HG03103 (cell line): ENCODE data around the gene KIF3B.
"Not testable (repeated sequence)": the region's sequence is repeated elsewhere in the genome, so short reads cannot be mapped to it uniquely, and the experiment has no call there.

ENCODE experiments used
- ATAC-seq: cut with Tn5 transposase; IDR thresholded peaks from one replicate; pipeline ENCODE4 v1.9.1; 2021; ENCODE audit warnings: low read depth; ENCODE audit not compliant: unreplicated experiment

Gene KIF3B

DNA sequence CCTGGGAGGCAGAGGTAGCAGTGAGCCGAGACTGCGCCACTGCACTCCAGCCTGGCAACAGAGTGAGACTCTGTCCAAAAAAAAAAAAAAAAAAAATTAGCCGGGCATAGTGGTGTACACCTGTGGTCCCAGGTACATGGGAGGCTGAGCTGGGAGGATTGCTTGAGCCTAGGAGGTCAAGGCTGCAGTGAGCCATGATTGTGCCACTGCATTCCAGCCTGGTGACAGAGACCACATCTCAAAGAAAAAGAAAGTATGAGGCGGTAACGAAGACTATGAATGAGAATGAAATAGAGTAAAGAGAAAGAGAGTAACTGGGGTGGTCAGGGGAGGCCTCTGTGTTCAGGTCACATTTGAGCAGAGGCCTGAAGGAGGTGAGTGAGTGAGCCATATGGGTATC, 31.2 kb upstream of the KIF3B start:
- ATAC-seq, result not testable (repeated sequence)

GRCh38 chr20:32248043-32248442, 29.4 kb upstream of the KIF3B start:
- no peak for ATAC-seq

DNA sequence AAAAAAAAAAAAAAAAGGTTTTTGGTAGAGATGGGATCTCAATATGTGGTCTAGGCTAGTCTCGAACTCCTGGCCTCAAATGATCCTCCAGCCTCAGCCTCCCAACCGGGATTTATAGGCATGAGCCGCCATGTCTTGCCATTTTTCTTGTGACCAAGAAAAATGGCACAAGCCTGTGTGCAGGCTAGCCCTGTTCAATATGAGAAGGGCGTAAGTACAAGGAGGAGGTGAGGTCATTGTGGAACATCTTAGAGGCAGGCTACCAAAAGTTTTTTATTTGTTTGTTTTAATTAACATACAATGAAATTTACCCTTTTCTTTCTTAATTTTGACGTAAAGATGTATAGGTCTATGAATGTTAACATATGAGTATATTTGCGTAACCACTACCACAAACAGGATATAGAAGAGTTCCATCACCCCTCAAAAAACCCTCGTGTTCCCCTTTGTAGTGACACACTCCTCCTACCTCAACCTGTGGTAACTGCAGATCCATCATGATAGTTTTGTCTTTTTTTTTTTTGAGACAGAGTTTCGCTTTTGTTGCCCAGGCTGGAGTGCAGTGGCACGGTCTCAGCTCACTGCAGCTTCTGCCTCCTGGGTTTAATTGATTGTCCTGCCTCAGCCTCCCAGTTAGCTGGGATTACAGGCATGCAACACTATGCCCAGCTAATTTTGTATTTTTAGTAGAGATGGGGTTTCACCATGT, 28.3 kb upstream of the KIF3B start:
- ATAC-seq, result no peak

- ATAC-seq, result no peak
Observed at GRCh38 chr20:32251470-32251869, 26.0 kb upstream of the KIF3B start.

DNA sequence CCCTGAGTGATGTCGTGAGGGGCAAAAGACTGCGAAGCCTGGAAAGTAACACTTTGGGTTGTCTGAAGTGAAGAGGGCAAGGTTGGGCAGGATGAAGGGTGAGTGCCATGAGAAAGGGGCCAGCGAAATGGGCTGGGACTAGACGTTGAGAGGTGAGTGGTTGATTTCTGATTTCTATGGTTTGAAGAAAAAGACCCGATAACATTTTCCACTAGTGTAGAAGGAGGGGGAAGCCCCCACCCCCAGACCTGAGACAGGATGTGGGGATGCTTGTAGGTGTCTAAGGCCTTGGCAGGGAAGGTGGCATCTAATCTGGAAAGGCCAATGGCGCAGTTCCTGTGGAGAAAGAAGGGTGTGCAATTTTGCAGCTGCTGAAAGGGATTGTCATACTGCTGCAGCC, 25.3 kb upstream of the KIF3B start:
- ATAC-seq, result no peak

DNA sequence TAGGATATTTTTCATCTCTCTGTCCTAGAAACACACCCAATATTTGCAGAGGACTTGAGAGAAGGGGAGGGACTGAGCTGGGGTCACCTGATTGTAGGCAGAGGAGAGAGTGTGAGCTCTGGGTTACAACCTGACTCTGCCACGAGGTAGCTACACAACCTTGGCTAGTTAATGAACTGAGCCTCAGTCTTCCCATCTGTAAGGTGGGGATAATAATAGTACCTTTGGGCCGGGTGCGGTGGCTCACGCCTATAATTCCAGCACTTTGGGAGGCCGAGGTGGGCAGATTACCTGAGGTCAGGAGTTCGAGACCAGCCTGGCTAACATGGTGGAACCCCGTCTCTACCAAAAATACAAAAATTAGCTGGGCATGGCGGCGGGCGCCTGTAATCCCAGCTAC, 16.5 kb upstream of the KIF3B start:
- ATAC-seq, result not testable (repeated sequence)

GRCh38 chr20:32261644-32262043, 15.8 kb upstream of the KIF3B start:
- no peak for ATAC-seq

GRCh38 chr20:32263398-32263954, 14.0 kb upstream of the KIF3B start:
- ATAC-seq, result no peak

- ATAC-seq, result no peak
Observed at GRCh38 chr20:32271620-32272019, 5.8 kb upstream of the KIF3B start.

GRCh38 chr20:32274359-32274758, 3.1 kb upstream of the KIF3B start:
- ATAC-seq, result no peak

DNA sequence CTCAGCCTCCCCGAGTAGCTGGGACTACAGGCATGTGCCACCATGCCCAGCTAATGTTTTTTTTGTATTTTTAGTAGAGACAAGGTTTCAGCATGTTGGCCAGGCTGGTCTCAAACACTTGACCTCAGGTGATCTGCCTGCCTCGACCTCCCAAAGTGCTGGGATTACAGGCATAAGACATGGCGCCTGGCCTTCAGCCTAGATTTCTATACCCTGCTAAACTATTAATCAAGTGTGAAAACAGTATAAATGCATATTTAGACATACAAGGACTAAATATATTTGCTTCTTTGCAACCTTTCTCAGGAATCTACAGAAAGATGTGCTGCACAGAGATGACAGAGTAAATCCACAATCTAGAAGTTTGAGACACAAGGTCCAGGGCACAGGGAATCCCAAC, 2.3 kb upstream of the KIF3B start:
- ATAC-seq, result not testable (repeated sequence)

GRCh38 chr20:32278199-32278643, 770 bp downstream of the KIF3B start:
- ATAC-seq, result peak; percentile 56

DNA sequence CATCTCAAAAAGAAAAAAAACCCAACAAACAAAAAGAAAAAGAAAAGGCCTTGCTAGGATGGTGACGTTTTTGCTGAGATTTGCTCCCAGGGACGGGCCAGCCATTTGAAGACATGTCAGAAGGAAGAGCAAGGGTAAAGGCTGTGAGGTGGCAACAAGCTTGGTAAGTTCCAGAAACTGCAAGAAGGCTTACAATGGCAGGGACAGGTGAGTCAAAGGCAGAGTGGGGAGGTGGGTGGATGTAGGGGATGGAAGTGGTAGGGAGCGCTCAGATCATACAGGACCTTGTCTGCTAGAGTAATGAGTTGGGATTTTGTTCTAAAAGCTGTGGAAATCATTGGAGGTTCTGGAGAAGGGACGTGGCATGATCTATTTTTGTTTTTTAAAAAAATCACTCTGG, 4.3 kb downstream of the KIF3B start:
- ATAC-seq, result no peak

DNA sequence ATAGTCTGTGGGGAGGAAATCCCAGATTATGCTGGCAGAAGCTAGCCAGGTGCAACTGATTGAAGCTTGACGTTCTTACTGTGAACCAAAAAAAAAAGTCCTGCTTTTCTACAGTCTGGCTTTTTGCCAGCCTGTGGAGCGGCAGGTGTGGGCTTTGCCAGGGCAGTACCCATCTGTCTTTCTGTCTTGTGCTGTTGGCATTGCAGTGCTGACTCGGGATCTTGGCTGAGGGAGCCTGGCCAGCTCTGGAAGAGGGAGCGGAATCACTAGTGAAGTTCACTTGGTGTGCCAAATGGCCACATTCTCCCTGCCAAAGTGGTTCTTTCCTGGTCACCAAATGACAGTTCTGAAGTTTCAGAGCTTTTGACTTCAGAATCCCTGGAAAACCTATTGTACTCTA, 5.0 kb downstream of the KIF3B start:
- no peak for ATAC-seq

GRCh38 chr20:32285082-32285620, 7.7 kb downstream of the KIF3B start:
- no peak for ATAC-seq

DNA sequence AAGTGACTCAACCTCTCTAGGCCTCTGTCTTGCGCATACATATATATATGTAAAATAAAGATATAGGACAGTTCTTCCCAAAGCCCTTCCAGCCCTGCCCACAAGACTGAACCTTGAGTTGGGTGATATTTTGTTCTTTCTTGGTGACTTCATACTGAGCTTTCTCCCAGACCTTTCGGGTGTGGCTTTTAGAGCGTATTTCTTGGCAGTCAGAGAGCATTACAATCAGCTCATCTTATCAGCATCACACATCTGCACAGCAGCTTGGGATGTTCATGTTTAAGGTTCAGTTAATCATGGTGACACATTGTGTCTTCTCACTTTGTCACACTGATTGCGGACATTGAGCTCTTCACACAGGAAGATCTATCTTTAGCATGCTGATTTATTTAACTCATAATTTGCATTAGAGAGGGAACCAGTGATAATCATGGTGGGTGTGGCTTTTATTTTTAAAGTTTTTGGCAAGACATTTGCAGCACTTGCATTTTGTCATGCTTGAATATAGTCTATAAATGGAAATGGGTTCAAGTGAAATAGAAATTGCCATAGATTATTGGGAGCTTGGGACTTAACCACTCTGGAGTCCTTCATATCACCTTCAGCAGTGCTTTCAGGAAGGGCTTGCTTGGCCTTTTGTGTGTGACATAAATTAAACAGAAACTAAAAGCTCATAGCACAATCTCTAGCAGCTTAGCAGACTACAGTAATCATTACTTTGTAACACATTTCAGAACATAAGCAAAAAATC, 8.3 kb downstream of the KIF3B start:
- peak; percentile 66 for ATAC-seq

DNA sequence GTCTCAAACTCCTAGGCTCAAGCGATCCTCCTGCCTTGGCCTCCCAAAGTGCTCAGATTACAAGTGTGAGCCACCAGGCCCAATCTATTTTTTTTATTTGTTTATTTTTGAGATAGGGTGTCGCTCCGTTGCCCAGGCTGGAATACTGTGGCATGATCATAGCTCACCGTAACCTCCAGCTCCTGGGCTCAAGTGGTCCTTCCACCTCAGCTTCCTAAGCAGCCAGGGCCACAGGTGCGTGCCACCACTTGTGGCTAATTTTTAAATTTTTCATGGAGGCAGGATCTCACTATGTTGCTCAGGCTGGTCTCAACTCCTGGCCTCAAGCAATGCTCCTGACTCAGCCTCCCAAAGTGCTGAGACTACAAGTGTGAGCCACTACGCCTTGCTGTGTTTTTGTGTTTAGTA, 9.8 kb downstream of the KIF3B start:
- no peak for ATAC-seq

- ATAC-seq, result no peak
Observed at GRCh38 chr20:32288225-32288849, 10.9 kb downstream of the KIF3B start.

DNA sequence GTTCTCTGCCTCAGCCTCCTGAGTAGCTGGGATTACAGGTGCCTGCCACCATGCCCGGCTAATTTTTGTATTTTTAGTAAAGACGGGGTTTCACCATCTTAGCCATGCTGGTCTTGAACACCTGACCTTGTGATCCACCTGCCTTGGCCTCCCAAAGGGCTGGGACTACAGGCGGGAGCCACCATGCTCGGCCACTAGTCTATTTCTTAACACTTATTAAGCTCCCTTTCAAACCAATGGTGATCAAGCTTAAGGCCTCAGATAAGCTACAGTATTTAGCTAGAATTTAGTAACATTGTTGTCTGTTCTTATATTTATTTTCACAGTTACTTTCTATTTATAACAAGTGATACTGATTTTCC, 11.8 kb downstream of the KIF3B start:
- not testable (repeated sequence) for ATAC-seq

- no peak for ATAC-seq
Observed at GRCh38 chr20:32289661-32290431, 12.4 kb downstream of the KIF3B start.
